ENCODE results near the gene SCUBE3.

Gene SCUBE3

GRCh38 chr6:35242486-35242885, 28.7 kb downstream of the SCUBE3 start:
- DNase-seq, result no peak

- no peak for DNase-seq
Observed at GRCh38 chr6:35242906-35243305, 29.1 kb downstream of the SCUBE3 start.

- DNase-seq, result no peak
Observed at GRCh38 chr6:35243386-35243958, 29.7 kb downstream of the SCUBE3 start.

DNA sequence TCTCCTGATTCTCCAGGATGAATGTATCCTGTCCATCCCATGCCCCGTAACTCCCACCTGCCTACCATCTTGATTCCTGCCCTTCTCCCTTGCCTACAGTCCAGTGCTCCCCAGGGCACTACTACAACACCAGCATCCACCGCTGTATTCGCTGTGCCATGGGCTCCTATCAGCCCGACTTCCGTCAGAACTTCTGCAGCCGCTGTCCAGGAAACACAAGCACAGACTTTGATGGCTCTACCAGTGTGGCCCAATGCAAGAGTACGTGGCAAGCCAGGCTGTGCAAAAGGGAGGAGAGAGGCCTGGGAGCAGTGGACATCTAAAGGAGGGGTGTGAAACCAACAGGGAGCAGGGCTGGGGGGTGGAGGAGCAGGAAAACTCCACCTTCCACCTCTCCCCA, 30.8 kb downstream of the SCUBE3 start:
- DNase-seq, result no peak

DNA sequence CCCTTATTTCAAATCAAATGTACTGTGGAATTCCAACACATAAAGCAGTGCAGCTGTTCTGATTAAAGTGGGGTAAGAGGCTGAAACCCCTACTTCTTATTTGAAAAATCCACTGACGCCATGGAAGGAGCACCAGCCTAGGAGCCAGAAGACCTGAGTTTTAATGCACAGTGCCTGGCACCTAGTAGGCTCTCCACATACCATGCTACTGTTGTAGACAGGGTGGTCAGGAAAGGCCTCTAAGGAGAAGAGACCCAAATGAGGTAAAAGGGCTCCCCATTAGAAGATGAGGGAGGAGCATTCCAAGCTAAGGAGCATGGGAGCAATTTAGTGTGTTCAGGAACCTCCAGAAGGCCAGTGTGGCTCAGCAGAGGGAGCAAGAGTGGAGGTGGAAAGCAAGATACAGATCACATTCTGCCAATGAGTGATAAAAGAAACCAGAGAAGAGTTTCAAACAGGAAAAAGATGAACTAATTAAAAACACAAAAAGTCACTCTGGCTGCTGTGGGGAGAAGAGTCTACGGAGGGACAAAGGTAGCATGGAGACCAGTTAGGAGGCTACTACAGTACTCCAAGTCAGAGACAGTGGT, 34.0 kb downstream of the SCUBE3 start:
- no peak for DNase-seq

- no peak for DNase-seq
Observed at GRCh38 chr6:35248300-35248699, 34.5 kb downstream of the SCUBE3 start.

DNA sequence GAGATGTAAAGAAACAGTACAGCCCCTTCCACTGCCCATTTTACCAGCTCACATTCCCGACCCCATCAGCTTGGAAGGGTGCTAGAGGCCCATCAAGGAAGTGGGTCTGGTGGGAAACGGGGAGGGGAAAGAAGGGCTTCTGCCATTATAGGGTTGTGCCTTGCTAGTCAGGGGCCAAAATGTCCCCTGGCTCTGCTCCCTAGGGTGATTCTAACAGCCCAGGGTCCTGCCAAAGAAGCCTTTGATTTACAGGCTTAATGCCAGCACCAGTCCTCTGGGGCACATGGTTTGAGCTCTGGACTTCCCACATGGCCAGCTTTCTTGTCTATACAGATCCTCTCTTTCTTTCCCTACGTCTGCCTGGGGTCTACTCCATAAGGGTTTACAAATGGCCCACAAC, 35.2 kb downstream of the SCUBE3 start:
- DNase-seq, result no peak

GRCh38 chr6:35251949-35252348, 38.2 kb downstream of the SCUBE3 start:
- no peak for DNase-seq

- DNase-seq, result no peak
Observed at GRCh38 chr6:35253249-35253648, 39.5 kb downstream of the SCUBE3 start.

DNA sequence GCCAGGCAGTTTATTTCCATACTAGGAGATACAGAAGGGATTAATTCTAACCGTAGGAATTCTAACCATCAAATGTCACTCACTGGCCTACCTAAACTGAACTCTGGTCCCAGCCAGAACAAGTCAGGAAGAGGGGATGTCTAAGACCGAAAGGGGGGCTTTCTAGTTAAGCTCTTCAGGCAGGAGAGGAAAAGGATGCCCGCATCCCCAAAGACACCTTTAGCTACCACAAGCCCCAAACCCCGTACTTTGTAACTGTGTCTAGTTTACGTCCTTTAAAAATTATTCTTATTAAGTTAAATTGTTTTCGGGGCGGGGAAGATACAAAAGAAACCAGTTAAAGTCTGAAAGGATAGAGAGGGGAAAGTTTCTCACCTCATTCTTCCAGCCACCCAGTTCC, 44.6 kb downstream of the SCUBE3 start:
- no peak for DNase-seq

DNA sequence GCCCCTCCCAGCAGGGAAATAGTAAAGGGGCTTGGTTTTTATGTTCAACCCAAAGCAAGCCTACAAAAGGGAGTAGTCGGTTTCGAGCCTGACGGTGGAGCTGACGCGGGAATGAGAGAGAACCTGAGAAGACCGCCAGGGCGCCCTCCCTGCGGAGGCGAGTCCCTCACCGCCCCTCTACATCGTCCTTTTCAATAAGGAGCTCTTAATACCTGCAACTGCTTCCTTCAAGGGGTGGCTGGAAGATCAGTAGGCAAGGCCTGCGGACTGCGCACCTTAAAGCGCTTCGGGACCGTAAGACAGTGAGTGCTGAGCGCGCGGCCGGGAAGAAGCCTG, 45.1 kb downstream of the SCUBE3 start:
- DNase-seq, result peak; percentile 31 to 50 (median 36)

DNA sequence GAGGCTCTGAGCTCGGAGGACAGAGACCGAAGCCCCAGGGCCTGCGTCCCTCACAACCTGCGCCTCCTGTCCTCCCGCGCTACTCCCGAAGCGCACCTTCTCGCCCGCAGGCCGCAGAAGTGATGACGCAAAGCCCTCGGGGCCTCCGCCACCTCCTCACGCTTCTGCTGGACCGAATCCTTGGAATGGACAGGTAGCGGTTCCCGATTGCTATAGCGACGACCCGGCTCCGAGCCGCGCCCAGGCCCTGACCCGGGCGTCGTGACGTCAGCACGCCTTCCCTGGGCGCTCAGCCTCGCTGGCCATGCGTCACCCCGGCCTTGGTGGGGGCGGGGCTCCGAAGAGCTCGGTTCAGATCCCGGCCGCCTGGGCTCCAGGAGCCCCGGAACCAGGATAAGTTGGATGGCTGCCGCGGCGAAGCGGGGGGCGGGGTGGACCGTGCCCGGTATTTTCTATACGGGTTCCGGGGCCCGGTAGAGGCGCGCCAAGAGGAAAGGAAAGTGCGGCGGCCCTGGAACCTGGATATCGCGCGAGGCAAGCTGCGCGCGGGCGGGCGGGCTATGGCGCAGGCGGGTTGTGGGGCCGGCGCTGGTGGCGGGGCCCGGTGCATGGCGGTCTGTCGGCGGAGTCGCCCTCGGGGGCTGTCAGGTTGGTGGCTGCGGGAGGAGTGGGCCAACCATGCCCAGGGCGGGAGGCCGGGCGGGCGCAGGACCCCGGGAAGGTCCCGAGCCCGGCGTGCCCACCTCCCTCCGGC, 45.6 kb downstream of the SCUBE3 start, which contains the start of gene ZNF76:
Gene ZNF76, plus strand, starts transcription at position 542 of the 754 bp plus-strand sequence. CDS start 21,417 bp downstream, outside the sequence.
- peak; percentile 98 to 99 (median 99) for DNase-seq

GRCh38 chr6:35259948-35260590, 46.3 kb downstream of the SCUBE3 start:
- peak; percentile 60 to 82 (median 70) for DNase-seq

DNA sequence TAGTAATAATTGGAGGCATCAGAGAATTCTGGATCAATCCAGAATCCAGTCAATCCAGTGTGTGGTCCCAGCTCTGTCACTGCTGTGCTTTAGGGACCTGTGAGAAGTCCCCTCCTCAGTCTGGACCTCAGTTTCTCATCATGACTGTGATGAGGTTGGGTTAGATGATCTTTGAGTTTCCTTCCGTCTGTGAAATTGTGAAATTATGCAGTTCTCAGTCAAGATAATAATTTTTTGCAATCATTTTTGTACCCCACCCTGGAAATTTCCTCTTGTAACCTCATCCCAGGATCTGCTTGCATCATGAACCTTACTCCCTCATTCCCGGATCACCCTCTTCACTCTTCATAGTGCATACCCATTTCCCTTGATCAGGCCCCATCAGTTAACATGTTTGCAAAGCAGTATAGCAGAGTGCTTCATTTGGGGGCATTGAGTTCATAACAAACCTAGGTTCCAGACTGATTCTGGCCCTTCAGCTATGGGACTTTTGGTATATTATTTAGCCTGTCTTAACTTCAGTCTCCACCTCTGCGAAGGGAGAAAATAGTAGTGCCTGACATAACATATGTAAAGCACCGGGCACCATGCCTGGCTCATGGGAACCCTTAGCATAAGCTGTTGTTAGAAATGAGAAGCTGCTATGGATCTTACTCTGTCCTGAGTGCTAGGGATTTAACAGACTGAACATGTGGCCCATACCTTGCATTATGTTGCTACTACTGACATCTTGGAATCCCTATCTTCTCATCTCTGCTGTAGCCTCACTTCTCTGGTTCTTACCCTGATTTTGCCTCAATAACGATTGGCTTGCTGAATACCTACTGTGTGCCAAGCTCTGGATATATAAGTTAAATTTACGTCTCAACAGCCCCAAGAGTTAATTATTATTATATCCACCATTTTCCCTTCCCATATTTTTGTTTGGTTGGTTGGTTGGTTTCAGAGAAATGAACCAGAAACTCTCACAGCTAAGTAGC, 47.1 kb downstream of the SCUBE3 start:
- DNase-seq, result peak in 2 of 3 donors; percentile 17 to 28

DNA sequence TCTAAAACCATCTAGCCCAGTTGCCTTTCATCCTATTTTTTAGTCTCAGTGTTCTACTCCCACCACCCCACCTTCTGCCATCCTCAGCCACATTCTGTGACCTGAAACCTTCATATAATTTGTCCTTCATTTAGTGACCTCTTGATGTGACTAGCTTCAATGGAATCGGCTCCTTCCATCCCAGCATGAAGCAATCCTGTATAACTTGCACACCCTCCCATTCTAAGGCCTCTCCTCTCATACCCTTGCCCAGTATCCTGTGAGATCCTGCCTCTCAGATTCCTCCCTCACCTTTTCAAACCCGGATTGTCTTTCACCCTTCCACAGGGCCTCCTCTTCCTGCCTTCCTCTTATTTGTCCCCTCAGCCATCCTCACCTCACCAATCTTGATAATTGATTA, 48.8 kb downstream of the SCUBE3 start:
- no peak for DNase-seq

DNA sequence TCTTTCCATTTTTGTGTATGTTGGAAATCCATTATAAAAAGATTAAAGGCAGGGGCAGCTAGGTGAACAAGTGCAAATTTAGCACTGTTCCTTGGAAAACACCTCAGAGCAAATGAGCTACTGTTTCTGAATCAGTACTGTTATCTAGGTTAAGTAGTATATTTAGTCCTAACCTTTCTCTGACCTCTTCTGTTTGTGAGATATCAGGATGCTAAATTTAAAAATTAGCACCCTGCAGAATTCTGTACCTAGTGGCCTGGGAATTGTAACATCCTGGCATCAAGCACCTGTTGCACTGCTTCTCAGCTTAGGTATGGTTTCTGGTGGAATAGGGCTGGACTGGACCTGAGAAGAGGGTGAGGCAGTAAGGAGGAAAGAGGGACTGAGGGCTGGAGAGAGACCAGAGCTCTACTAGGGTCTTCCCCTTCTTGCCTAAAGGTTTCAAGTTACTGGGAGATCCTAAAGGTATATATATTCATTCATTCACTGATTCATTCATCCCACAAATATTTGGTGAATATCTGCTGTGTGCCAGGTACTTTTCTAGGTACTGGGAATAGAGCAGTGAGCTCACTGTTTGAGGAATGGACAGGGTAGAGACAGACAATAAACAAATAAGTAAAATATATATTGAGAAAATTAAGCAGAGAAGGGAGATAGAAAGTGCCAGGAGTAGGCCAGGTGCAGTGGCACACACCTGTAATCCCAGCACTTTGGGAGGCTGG, 51.0 kb downstream of the SCUBE3 start:
- DNase-seq, result no peak

GRCh38 chr6:35265523-35265922, 51.8 kb downstream of the SCUBE3 start:
- no peak for DNase-seq

- no peak for DNase-seq
Observed at GRCh38 chr6:35267446-35267845, 53.7 kb downstream of the SCUBE3 start.

- no peak for DNase-seq
Observed at GRCh38 chr6:35267897-35268296, 54.1 kb downstream of the SCUBE3 start.

DNA sequence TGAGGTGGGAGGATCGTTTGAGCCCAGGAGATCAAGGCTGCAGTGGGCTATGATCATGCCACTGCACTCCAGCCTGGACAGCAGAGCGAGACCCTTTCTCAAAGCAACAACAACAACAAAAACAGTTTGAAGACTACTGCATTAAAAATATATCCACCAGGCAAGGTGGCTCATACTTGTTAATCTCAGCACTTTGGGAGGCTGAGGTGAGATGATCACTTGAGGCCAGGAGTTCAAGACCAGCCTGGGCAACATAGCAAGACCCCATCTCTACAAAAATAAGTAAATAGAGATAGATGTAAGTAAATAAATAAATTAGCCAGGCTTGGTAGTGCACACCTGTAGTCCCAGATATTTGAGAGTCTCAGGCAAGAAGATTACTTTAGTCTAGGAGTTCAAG, 58.2 kb downstream of the SCUBE3 start:
- no peak for DNase-seq

- no peak for DNase-seq
Observed at GRCh38 chr6:35273822-35274559, 60.2 kb downstream of the SCUBE3 start.

Data from suppressor macrophage treated with lipopolysaccharide for 1 hour (primary cell).